SU-DHL-6 (cell line): ENCODE results near the gene AGAP1.

Experiments used
- H2AFZ ChIP-seq: fragments of 200-600 bp; sonication (generic); 2 replicates; pipeline ENCODE4 v1.6.1; 2014; ENCODE audit warnings: low read depth, mild to moderate bottlenecking, moderate library complexity, mixed read lengths, antibody characterized with exemption, low read length; ENCODE audit not compliant: severe bottlenecking
- H3F3A ChIP-seq: fragments of 200-600 bp; shearing (Covaris generic); 2 replicates; pipeline ENCODE4 v1.6.0; 2016; ENCODE audit warnings: antibody characterized with exemption, mild to moderate bottlenecking; ENCODE audit not compliant: insufficient read depth
- H3K27ac ChIP-seq: fragments of 200-600 bp; sonication (generic); 2 replicates; pipeline ENCODE4 v1.5.1; 2016; ENCODE audit warnings: low read depth, mild to moderate bottlenecking, low read length, moderate library complexity, mixed read lengths
- H3K27me3 ChIP-seq: fragments of 200-600 bp; sonication (generic), shearing (Covaris generic); 2 replicates; pipeline ENCODE4 v1.6.0; 2014; ENCODE audit warnings: mild to moderate bottlenecking, low read length
- H3K36me3 ChIP-seq: fragments of 200-600 bp; sonication (generic); 2 replicates; pipeline ENCODE4 v1.6.1; 2014; ENCODE audit warnings: mild to moderate bottlenecking, low read length, mixed read lengths
- H3K4me2 ChIP-seq: fragments of 300-600, 200-600 bp; shearing (Covaris generic), sonication (generic); 2 replicates; pipeline ENCODE4 v1.6.0; 2014; ENCODE audit warnings: low read length, low read depth, mild to moderate bottlenecking; ENCODE audit not compliant: poor library complexity, severe bottlenecking
- H3K4me3 ChIP-seq: fragments of 200-600 bp; sonication (generic); 2 replicates; pipeline ENCODE4 v1.5.1; 2014; ENCODE audit warnings: antibody characterized with exemption, low read length, mild to moderate bottlenecking, mixed read lengths; ENCODE audit not compliant: insufficient read depth, poor library complexity, severe bottlenecking
- H3K79me2 ChIP-seq: fragments of 200-600 bp; sonication (generic); 2 replicates; pipeline ENCODE4 v1.6.1; 2014; ENCODE audit warnings: mild to moderate bottlenecking, low read length, moderate library complexity; ENCODE audit not compliant: insufficient read depth
- H3K9ac ChIP-seq: fragments of 200-600 bp; sonication (generic); 2 replicates; pipeline ENCODE4 v1.7.0; 2014; ENCODE audit warnings: mild to moderate bottlenecking, low read length
- H3K9me2 ChIP-seq: fragments of 200-600 bp; sonication (generic); replicated peaks from 2 replicates; pipeline ENCODE4 v1.6.1; 2014; ENCODE audit warnings: low read length; ENCODE audit not compliant: insufficient read depth
- H3K9me3 ChIP-seq: fragments of 200-600 bp; sonication (generic); 2 replicates; pipeline ENCODE4 v1.6.1; 2014; ENCODE audit warnings: low read length, mixed read lengths; ENCODE audit not compliant: insufficient read depth
- H4K20me1 ChIP-seq: fragments of 200-600 bp; sonication (generic); 2 replicates; pipeline ENCODE4 v1.6.1; 2014; ENCODE audit warnings: low read depth, mild to moderate bottlenecking, antibody characterized with exemption, low read length, moderate library complexity, mixed read lengths
- EZH2phosphoT487 ChIP-seq: fragments of 200-600 bp; sonication (generic), shearing (Covaris generic); conservative IDR thresholded peaks from 2 replicates; pipeline ENCODE4 v1.6.1; 2018; ENCODE audit warnings: mild to moderate bottlenecking, antibody characterized with exemption, low read length, moderate library complexity, mixed read lengths
- TF ChIP-seq, protein P1 (sequence below): fragments of 200-600 bp; sonication (generic); IDR thresholded peaks from one replicate; pipeline ENCODE4 v1.5.1; 2017; ENCODE audit warnings: antibody characterized with exemption, mild to moderate bottlenecking, low read length, moderate library complexity; ENCODE audit not compliant: insufficient read depth, poor library complexity, severe bottlenecking

AGAP1 gene

DNA sequence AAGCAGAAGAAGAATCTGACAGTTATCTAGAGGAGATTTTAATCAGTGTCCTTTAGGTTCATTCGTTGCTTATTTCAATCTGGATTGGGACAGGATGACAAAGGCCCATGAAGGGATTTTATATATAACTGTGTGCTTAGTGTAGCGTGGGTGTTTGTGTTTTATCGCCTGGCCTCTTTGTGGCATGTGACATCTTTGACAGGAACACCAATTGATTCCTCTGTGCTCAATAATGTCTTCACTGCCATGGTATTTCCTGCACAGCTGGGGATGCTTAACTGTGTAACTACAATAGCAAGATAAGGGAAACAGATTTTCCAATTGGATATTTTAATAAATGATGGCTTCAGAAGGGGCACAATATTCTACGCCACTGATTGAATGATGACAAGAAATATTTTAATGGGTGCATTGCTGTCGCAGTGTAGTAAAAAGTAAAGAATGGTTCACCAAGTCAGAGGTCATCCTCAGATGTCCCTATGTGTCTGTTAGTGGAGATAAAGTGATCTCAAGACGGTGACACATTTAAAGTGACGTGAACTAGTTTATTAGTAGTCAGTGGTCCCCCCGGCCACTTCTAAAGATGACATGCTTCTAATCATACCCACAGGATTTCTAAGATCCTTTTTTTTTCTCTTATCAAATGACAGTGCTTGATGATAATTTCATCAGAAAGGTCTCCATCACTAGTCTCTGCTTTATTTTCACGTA lies 160.4 kb downstream of the AGAP1 start:
- Histone ChIP-seq H3K4me3 (no peak overlapping the region), H3K9me2 (no peaks in the 10 kb centered on the region), H3K9me3 (no peaks in the 10 kb centered on the region), H3K9ac (no peak overlapping the region), H4K20me1 (no peaks in the 10 kb centered on the region), H2AFZ (no peak overlapping the region), H3K27me3 (no peaks in the 10 kb centered on the region), H3K27ac (no peak overlapping the region), H3K79me2 (no peaks in the 10 kb centered on the region), H3F3A (no peaks in the 10 kb centered on the region), H3K4me2 (no peak overlapping the region), H3K36me3 (no peaks in the 10 kb centered on the region)
- TF ChIP-seq, protein P1, sequence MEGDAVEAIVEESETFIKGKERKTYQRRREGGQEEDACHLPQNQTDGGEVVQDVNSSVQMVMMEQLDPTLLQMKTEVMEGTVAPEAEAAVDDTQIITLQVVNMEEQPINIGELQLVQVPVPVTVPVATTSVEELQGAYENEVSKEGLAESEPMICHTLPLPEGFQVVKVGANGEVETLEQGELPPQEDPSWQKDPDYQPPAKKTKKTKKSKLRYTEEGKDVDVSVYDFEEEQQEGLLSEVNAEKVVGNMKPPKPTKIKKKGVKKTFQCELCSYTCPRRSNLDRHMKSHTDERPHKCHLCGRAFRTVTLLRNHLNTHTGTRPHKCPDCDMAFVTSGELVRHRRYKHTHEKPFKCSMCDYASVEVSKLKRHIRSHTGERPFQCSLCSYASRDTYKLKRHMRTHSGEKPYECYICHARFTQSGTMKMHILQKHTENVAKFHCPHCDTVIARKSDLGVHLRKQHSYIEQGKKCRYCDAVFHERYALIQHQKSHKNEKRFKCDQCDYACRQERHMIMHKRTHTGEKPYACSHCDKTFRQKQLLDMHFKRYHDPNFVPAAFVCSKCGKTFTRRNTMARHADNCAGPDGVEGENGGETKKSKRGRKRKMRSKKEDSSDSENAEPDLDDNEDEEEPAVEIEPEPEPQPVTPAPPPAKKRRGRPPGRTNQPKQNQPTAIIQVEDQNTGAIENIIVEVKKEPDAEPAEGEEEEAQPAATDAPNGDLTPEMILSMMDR = no peak
- no peak for TF ChIP-seq EZH2phosphoT487

DNA sequence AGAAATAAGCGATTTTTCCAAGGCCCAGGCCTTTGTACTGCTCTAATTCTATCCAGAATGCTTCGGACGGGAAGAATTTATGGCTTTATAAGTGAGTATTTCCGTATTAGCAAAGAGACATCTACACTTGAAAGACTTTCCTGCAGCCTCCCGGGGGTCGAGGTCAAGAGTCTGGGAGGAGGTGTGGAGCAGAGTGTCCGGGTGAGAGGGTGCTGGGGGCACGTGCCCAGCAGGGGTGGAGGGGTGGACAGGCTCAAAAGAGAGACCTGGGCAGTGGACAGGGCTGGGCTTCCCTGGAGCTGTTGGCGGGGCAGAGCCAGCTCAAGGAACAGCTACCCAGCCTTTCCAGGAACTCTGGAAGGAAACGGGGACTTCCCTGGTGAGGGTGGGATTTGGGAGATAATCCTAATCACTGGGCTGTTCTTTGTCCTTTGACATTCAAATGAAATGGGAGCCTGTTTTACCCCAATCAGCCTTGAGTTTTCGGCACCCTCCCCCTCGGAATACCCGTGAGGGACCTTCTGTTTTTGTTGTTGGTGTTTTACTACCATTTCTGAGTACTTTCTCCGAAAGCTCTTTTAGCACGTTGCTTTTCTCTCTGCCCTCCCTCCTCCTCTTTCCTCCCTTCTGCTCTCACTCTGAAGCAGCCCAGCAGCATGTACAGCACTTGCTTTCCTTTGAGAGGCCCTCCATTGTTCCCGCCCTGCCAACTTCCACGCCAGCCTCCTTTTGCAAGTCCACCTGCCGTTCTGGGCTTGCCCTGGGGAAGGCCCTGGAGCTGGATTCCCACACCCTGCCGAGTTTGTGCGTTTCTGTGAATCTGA lies 164.7 kb downstream of the AGAP1 start:
- no peaks in the 10 kb centered on the region for H3K9me2 ChIP-seq
- TF ChIP-seq, protein P1 = no peak
- TF ChIP-seq EZH2phosphoT487 = no peak
- no peak overlapping the region for H3K4me3 ChIP-seq
- no peaks in the 10 kb centered on the region for H3K9me3 ChIP-seq
- no peak overlapping the region for H3K9ac ChIP-seq
- H3K79me2 ChIP-seq = no peaks in the 10 kb centered on the region
- no peak overlapping the region for H3K4me2 ChIP-seq
- H3K27me3 ChIP-seq = no peaks in the 10 kb centered on the region
- H4K20me1 ChIP-seq = no peaks in the 10 kb centered on the region
- H3F3A ChIP-seq = no peaks in the 10 kb centered on the region
- no peak overlapping the region for H2AFZ ChIP-seq
- no peaks in the 10 kb centered on the region for H3K36me3 ChIP-seq
- no peak overlapping the region for H3K27ac ChIP-seq

DNA sequence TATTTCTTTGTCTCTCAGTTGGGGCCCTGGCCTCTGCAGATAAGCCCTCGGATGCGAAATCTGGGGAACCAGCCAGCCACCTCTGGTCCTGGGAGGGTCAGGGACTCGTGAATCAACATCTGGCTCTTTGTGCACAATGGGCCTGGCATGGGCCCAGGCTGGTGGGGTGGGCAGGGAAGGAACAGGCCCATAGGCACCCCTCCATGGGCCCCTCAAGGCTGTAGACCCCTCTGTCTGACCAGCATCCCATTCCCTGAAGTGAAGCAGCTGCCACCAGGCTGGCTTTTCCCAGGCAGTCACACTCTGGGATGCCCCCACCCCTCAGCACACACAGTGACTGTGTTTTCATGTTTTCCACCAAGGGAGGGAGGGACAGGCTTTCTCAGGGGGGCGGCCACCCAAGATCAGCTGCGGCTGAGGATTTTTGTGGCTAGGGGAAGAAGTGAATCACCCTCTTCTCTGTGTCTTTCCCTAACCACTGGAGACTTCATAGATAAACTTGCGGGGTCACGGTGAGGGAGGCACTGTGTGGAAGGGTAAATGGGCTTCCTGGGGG lies 166.0 kb downstream of the AGAP1 start:
- H3K9me2 ChIP-seq = no peaks in the 10 kb centered on the region
- H3K9me3 ChIP-seq = no peaks in the 10 kb centered on the region
- no peaks in the 10 kb centered on the region for H3K27me3 ChIP-seq
- H3K9ac ChIP-seq = no peak overlapping the region
- TF ChIP-seq, protein P1 = no peak
- no peak for TF ChIP-seq EZH2phosphoT487
- no peak overlapping the region for H3K27ac ChIP-seq
- no peak overlapping the region for H3K4me2 ChIP-seq
- H3K36me3 ChIP-seq = no peaks in the 10 kb centered on the region
- H2AFZ ChIP-seq = no peak overlapping the region
- no peaks in the 10 kb centered on the region for H3K79me2 ChIP-seq
- no peaks in the 10 kb centered on the region for H4K20me1 ChIP-seq
- H3F3A ChIP-seq = no peaks in the 10 kb centered on the region
- H3K4me3 ChIP-seq = no peak overlapping the region
